ENCODE data around the gene B3GNT8. TPM values are rescaled to one million over a fixed set of nuclear protein-coding genes. Genes with fewer than 3 reads are reported as not detected.
A peak's percentile ranks its signal among the peaks of the same experiment; 100 is the strongest.

Gene B3GNT8
- total and polyA plus RNA-seq, 9 of the 15 experiments (the other 6 are each of a cell fraction or from before 2014, with no cell fraction given): 0.11 to 2.9 (median 0.65) TPM; not detected in 2

GRCh38 chr19:41439441-41440222 is 12.5 kb upstream of the B3GNT8 start, which contains the start of gene DMAC2 (continued):
- no peak for TF ChIP-seq GTF2B (IDR thresholded peaks at IDR 0.05; ENCODE audit: extremely low read depth, insufficient read length)
- 0 out of 2 replicates have a peak, but pooled peaks have one; percentile 25 for TF ChIP-seq ARID1B (IDR thresholded peaks at IDR 0.05)
- TF ChIP-seq PYGO2 (tag; IDR thresholded peaks at IDR 0.05): no peak
- 0 out of 2 replicates have a peak, but pooled peaks have one; percentile 35 for TF ChIP-seq SMAD4 (CRISPR knock-in tag; conservative IDR thresholded peaks at IDR 0.05)
- TF ChIP-seq E4F1 (CRISPR knock-in tag; IDR thresholded peaks at IDR 0.05; ENCODE audit: borderline replicate concordance): no peak
- TF ChIP-seq ZNF551 (CRISPR knock-in tag; IDR thresholded peaks at IDR 0.05): no peak
- TF ChIP-seq PURB (CRISPR knock-in tag; IDR thresholded peaks at IDR 0.05; ENCODE audit: low read depth): no peak
- peak; percentile 98 for TF ChIP-seq SUPT5H (IDR thresholded peaks at IDR 0.05)
- TF ChIP-seq RAD21 (CRISPR knock-in tag; conservative IDR thresholded peaks at IDR 0.05 in 1 of 2, IDR thresholded peaks at IDR 0.05 in 1 of 2): peak; percentile 37 to 57; a peak in 3 of 4 replicates
- TF ChIP-seq SETDB1 (IDR thresholded peaks at IDR 0.05; ENCODE audit: low read length): no peak
- TF ChIP-seq SIX5 (IDR thresholded peaks at IDR 0.05; ENCODE audit: borderline replicate concordance in 1 of 2, insufficient read depth in 1 of 2, low read depth in 1 of 2, low read length in 2 of 2): no peak
- no peak for TF ChIP-seq ARID3B (CRISPR knock-in tag; IDR thresholded peaks at IDR 0.05; ENCODE audit: borderline replicate concordance)
- TF ChIP-seq ARID2 (IDR thresholded peaks at IDR 0.05): no peak
- TF ChIP-seq ETV1 (tag; conservative IDR thresholded peaks at IDR 0.05; ENCODE audit: low read depth): peak; percentile 86
- no peak; the same call in 1 of the 2 replicates for TF ChIP-seq CBX1 (IDR thresholded peaks at IDR 0.05; ENCODE audit: low read depth)
- no peak for TF ChIP-seq ZNF436 (CRISPR knock-in tag; IDR thresholded peaks at IDR 0.05)
- no peak for TF ChIP-seq ZNF717 (CRISPR knock-in tag; IDR thresholded peaks at IDR 0.05)
- 0 out of 2 replicates have a peak, but pooled peaks have one; percentile 46 for TF ChIP-seq LARP7 (IDR thresholded peaks at IDR 0.05)
- TF ChIP-seq NFATC3 (IDR thresholded peaks at IDR 0.05): no peak

Data from K562 (cell line).